ENCODE measurements around the gene RAI1.

The RAI1 gene

DNA sequence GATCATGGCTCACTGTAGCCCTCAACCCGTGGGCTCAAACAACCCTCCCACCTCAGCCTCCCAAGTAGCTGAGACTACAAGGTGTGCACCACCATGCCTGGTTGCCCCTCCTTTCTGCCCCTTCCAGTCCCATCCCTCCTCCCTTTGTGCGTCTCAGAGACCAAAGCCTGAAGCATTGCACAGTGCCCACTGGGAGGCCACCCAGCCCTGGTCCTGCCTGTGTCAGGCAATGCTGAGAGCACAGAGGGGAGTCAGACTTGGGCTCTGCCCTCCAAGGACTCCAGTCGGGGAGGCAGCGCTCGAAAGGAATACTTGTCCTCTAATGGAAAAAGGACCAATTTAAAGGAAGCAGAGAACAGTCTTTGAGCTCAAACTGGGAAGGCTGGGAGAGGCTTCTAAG is 20.4 kb downstream of the RAI1 start:
- DNase-seq, result no peak

DNA sequence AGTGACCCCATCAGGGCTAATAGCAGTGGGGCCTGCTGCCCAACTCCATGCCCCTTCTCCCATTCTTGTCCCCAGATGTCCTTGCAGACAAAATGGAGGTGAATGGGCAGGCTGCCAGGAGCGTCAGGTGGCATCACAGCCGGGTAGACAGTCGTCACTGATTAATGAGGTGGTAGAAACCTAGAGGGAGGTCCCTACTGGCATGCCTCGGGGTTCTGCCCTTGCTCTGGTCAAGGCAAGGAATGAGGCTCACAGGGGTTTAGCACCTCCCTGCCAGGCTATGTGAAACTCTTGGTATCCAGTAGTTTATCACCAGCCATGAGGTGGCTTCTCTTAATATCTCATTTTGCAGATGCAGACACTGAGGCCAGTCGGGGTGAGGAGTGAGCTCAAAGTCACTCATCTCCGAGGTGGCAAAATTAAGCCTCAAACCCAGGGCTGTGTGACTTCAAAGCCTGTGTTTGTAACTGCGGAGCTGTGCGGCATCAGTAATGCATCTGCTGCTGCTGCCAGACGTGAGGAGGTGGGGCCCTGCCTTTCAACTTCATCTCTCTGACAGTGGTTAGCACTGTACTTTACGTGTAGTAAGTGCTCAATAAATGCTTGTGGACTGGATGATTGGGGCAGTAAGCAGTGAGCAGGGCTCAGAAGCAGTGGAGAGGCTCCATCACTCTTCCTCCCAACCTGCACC is 21.3 kb downstream of the RAI1 start:
- no peak for DNase-seq

DNA sequence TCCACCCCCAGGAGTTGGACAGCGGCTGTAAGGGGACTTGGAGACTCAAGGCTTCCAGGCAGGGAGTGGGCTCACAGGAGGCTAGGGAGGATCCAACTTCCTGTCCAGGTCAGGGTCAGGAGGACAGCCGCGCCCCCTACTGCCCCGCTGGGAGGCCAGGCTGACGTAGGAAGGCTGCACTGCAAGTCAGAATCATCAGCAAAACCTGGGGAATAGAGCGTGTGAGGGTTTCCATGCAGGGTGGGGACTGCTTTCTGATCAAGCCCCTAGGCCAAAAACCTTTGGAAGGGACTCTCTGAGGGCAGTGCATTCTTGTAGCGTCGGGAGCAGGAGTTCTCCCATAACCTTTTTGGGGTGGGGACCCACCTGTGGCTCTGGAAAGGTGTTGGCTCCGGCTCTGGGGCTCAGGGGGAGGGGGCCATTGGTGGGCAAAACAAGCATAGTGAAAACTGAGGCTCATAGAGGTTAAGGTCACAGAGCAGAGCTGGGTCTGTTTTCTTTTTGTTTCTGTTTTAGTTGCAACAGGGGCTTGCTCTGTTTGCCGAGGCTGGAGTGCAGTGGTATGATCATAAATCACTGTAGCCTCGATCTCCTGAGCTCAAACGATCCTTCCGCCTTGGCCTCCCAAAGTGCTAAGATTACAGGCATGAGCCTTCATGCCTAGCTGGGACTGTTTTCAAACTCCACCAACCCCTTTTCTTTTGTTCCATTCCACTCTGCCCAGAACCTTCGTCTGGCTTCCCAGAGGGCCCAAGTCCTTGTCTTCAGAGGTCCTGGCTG is 22.1 kb downstream of the RAI1 start:
- no peak for DNase-seq

DNA sequence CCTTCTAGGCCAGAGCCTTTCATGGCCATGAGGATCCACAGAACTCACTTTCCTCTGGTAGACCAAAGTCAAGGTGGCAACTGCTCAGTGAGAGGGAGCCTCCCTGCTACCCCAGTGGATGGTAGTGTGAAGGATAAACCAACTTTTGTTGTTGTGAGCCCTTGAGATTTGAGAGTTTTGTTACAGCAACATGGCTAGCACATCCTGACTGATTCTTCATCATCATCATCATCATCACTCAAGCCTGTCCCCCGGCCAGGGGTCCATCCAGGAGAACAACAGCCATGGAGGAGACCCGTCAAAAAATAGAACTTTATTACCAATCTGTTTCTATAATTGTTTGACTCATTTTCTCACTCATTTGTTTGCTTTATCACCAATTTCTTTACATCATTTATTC is 23.7 kb downstream of the RAI1 start:
- DNase-seq, result no peak

DNA sequence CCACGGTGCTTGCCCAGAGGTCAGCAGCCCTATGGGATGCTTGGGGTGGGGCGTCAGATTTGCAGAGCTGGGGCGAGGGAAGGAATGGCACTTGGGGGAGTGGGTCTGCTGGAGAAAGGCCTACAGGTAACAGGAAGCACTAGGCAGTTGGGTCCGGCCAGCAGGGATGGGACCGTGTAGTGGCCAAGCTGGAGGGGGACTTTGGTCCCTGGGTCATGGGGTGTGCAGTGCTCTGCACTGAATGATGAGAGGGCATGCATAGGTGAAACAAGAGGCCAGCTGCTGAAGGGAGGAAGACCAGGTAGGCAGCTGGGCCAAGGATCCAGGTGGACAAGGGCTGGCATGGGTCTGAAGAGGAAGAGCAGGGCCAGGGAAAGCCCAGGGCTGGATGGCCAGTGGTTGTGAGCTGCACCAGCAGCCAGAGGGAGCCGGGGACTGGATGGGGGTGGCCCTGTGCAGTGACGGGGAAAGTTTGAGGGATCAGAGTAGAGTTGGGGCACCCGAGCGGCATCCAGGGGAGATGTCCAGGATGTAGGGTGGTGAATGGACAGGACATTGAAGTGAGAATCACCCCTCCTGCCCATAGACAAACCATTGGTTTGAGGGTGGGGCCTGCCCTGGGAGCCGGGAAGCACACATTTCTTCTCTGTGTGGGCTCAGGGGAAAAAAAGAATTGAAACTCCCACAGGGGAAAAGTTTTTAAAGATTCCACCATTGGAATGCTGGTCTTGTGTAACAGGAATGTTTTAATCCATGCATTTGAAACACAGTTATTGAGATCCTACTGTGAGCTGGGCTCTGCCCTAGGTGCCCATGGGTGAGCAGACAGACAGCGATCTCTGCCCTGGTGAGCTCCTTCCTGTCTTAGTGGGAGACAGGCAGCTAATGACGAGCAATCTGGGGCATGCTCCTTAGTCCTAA is 25.1 kb downstream of the RAI1 start:
- no peak for DNase-seq

DNA sequence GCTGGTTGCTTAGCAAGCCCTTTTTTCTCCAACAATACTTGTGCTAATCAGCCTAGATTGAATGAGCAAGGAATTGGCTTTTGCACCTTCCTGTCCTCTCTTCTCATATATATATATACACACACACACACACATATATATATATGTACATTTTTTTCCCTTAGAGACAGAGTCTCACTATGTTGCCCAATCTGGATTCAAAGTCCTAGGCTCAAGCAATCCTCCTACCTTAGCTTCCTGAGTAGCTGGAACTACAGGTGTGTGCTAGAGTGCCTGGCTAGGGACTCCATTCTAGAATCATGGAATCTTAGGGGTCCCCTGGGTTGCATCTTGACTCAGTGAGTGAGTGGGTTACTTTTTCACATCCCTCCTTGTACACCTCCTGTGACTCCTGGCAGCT is 27.0 kb downstream of the RAI1 start:
- no peak for DNase-seq

DNA sequence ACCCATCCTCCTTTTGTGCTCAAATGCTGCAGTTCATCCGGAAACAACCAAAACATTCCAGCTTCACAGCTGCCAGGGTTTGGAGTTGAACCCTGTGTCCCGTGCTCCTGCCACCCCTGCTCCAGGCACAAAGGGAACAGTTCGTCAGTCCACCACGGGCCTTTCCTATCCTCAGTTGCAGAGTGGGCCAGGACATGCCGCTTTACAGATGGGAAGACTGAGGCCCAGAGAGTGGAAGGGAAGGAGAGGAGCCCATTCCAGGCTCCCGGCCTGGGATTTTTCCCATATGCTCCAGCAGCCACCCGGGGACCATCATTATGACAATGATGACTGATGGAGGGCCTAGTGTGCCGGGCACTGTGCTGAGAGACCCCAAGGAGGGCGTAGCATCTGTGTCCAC is 27.6 kb downstream of the RAI1 start:
- DNase-seq, result no peak

DNA sequence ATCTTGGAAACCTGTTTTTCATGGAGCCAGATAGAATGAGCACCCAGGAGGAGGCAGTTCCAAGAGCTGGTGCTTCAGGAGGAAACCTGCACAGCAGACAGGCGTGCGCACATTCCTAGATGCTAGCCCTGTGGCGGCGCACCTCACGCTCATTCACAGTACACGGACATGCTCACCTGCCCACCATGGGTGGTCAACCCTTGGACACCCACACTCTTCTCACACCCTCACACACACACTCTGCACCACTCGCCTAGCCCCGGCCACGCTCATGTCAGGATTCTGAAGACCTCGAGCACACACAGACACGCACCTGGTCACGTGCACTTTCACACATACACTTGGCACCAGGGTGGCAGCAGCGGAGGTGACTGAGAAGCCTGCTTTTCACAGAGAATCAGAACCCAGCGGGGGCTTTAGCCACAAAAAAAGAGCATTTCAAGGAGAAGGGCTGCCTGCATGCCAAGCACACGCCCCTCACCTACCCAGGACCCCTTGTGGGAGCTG is 28.6 kb downstream of the RAI1 start:
- no peak for DNase-seq

DNA sequence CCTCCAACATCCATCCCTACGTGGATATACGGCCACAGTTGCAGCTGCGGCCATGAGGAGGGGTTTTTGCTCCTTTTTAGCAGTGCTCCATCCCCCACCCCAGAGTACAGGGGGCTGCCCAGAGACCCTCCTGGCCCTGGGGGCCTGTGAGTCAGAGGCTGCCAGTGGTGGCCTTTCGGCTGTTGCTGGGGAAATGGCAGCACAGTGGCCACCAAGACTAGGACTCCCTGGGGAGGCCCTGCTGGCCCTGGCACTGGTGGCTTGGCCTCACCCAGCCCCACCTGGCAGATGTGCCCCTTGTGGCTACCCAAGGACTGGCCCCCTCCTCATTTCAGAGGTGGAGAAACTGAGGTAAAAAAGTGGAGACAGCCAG is 29.1 kb downstream of the RAI1 start:
- DNase-seq, result no peak

DNA sequence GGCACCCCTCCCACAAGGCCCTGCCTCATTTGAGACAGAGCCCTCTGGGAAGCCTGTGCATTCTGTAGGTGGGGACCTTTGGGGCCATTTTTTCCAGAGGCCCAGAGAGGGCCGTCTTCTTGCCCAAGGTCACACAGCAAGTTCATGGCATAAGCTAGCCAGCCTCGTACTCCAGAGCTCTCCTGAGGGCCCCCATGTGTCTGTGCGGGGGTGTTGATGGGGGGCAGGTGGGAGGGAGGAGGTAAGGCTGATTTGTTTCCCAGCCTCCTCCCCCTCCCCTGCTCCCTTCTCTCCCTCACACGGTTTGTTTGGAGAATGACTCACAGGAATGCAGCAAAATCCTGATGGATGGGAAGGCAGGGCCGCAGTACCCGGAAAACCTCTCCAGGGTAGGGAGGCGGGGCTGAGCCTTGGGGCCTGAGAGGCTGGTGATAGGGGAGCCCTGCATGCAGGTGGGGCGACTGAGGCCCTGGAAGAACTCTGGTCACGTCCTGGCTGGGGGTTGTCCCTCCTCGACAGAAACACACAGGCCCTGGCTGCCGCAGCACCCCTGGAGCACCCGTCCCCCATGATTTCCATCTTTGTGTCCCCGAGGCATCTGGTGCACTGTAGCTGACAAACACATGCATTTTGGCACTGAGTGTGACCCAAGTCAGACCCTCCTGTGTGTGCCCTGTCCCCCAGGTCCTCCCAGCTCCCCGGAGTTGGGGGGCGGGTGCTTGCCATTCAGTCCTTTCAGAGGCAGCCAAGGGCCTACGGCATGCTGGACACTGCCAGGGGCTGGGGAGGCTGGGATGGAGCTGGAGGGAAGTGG is 29.7 kb downstream of the RAI1 start:
- no peak for DNase-seq

DNA sequence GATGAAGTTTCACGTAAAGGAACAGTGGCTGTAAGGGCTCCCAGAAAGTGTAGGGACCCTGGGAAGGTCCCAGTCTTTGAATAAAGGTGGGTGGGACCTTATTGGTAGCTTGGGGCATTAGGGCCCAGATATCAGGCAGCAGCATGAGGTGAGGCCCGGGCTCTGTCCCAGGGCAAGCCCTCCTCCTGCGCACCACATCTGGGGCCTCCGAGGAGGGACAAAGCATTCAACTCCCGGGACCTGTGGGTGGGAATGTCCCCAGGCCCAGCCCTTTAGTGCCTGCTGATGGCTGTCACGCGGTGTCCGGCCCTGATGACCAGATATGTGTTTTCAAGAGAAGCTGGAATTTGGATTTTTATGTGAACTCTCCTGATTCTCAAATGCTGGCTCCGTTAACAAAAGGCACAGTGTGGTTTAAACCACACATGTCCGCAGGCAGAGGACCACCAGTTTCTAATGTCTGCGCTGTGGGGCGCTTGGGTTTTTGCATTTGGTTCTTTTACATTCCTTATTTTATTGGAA is 30.4 kb downstream of the RAI1 start:
- no peak for DNase-seq

DNA sequence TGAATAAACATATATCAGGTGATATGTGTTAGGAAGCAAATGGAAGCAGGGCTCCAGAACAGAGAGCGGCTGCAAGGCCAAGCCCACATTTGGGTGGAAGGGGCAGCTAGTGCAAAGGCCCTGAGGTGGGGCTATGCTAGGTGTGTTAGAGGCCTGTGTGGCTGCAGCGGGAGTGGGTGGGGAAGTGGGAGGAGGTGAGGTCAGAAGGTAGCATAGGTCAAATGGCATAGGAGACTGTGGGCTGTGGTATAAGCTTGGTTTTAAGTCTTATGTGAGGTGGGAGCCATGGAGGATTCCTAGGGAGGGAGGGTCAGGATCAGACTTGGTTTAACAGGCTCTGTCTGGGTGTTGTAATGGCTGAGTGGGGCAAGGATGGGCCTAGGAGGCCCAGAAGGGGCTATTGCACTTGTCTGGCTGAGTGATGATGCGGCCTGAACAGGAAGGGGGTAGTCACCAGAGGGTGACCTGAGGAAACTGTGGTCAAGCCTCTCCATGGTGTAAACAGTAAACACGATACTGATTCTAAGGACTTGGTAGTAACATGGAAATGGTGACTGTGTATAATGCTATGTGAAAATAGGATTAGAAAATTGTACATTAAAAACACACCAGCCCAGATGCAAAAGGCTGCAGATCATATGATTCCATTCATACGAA is 31.1 kb downstream of the RAI1 start:
- DNase-seq, result no peak

DNA sequence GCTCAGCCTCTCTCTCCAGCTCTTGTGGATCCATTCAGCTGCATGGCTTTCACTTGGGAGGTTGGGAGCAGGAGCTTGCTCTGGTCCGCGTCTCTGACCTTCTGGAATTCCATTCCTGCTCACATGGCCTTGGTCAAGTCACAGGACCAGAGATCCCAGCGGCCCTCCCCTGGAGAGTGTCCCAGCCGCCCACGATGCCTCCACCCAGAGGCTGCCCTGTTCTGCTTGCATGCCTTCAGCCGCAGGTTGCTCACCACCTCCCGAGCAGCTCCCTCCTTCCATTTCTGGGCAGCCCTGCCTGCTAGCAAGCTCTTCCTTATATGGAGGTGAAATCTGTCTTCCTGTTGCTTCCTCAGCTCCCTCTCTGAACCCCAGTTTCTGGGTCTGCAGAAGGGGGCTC is 32.6 kb downstream of the RAI1 start:
- DNase-seq, result no peak

DNA sequence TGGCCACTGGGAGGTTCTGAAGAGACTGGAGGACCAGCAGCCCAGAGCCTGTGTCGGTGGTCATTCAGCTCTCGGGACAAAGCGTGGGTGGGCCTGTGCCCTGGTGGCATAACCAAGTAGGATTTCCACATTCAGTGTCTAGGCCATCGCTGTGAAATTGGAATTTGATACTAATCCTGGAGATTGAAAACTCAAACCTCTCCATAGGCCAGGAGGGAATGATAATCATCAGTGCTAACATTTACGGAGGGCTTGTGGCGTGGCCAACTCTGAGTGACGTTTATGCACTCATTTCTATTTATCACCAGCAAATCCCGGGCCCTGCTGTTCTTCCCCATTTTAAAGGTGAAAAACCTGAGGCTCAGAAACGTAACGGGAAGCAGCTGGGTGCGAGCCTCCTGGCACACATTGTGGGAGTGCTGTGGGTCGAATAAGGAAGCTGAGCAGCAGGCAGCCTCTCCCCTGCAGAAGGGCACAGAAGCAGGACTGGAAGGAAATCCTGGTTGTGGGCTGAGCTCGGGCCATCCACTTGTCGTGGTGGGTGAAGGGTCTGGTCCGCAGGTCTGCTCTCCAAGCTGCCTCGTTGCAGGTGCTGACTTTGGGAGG is 33.1 kb downstream of the RAI1 start:
- DNase-seq, result no peak

DNA sequence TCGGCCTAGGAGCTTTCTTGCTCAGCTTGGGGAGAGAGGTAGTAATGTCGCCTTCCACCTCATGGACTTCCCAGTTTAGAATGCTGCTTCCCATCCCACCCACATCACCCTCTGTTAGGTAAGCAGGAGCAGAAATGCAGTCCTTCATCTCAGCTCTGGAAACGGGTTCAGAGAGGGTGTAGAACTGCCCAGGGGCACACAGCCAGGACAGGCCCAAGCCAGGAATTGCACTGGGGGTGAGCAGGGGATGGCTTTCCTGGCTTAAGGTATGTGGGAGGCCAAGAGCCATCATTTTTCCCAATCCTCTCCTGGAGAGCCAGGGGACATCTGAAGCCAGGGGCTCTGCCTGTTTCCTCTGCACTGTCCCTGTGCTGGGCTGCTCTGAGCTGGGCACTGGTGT is 33.6 kb downstream of the RAI1 start:
- no peak for DNase-seq

DNA sequence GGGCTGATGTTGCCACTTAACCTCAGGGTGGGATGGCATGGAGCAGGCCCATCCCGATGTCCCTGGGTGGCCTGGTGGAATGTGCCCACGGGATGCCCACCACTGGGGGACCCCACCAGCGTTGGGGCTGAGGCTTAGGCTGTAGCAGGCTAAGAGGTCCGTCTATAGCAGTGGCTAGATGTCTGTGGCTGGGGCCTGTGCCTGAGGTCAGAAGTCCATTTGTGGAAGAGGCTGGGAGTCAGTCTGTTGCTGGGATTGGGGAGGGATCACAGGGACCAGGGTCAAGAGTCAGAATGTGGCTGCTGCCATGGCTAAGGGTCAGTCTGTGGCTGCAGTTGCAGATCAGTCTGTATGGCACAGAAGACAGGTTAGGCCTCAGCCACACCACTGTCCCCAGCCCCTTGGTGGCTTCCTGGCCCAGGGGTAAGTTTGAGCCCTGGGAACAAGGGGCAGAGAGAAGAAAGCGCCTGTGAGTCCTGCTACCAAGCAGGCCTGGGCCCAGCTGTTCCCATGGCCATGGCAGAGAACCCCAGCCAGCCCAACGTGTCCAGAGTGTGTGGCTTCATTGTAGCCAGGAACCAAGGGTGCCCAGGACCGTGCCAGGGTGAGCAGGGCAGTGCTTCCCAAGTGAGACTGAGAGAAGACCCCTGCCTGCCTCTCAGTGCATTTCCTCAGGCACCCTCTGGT is 35.7 kb downstream of the RAI1 start:
- no peak for DNase-seq

DNA sequence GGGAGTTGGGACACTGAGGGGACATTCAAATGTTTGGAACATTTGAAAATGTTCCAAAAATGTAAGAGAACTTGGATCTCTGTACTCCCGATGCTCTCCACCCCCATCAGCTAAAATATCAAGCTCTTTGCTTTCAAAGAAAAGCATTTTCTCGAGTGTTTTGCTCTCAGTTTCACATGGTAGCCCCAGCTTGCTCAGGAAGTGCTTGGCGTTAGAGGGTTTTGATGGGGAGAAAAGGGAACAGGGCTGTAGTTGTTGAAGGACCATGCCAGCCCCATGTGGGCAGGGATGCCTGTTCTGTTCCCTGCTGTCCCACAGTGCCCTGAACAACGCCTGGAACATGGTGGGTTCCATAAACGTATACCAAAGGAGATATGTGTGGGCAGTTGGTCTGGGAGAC is 37.0 kb downstream of the RAI1 start:
- DNase-seq, result no peak

DNA sequence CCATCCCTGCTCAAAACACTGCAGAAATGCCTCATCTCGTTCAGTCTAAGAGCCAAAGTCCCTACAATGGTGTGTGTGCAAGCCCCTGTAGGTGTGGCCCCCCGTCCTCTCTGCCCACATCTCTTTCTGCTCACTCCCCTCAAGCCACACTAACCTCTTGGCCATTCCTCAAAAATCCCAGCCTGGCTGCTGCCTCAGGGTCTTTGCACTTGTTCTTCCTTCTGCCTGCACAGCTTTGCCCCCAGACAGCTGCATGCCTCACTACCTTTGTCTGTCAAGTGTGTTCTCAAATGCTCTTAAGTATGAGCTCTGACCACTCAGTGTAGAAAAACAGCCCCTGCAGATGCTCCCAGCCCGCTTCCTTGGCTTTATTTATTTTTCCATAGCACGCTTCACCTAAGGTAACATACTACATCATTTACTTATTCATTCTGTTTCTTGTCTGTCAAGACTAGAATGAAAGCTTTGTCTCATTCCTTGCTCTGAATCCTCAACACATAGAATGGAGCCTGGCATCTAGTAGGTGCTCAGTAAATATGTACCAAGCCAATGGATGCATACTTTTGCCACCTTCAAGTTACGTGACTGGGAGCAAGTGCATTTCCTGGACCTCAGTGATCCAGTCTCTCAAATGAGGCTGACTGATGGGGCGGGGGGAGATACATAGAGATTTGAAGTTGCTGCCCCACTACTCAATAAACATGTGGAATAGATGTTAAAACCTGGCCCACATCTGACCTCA is 38.1 kb downstream of the RAI1 start:
- DNase-seq, result no peak

DNA sequence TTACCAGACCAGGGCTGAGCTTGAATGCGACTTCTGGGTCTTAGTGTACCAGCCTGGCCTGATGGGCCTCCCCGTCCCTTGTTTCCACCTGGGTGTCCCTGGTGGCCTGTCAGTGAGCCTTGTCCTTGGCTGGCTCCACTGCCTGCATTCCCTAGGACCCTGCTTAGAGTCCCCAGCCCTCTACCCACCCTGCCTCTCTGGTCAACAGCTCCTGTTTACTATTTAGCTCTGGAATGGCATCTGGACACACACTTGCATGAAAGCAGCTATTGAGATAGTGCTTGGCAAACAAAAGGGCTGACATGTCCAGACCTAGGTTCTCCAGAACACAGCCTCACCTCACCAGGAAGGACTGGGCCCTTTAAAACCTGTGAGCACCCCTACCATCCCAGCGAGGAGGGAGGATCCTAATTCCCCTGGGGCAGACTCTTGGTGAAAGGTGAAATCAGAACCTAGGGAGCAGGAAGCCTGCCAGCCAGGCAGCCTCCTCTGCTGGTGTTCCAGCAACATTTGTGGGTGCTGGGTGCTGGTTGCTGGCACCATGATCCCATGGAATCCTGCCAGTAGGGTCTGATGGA is 38.8 kb downstream of the RAI1 start:
- no peak for DNase-seq

Measured in CD4-positive, alpha-beta T cell treated with Interleukin-21 for 1 hour (primary cell).